Neural crest cell (in vitro differentiated cells): ENCODE measurements around the gene MYT1. TPM values are rescaled to one million over a fixed set of nuclear protein-coding genes. Genes with fewer than 3 reads are reported as not detected.

ENCODE experiments used
- DNase-seq: peaks from one replicate; pipeline ENCODE4 v3.0.0; 2021; ENCODE audit warnings: low read depth, mixed read lengths, low spot score
- H3K27ac Mint-ChIP-seq: one replicate; pipeline ENCODE4 v1.8.0; 2021; ENCODE audit warnings: mild to moderate bottlenecking, mixed read lengths; ENCODE audit not compliant: unreplicated experiment
- H3K27me3 Mint-ChIP-seq: 2 replicates; pipeline ENCODE4 v1.8.0; 2021; ENCODE audit warnings: low read depth, mild to moderate bottlenecking, mixed read lengths
- H3K36me3 Mint-ChIP-seq: 2 replicates; pipeline ENCODE4 v1.8.0; 2021; ENCODE audit warnings: low read depth, mild to moderate bottlenecking, mixed read lengths
- H3K4me1 Mint-ChIP-seq: 2 replicates; pipeline ENCODE4 v1.8.0; 2021; ENCODE audit warnings: mixed read lengths
- H3K4me3 Mint-ChIP-seq: one replicate; pipeline ENCODE4 v1.8.0; 2021; ENCODE audit warnings: mild to moderate bottlenecking, mixed read lengths
- H3K9me3 Mint-ChIP-seq: 2 replicates; pipeline ENCODE4 v1.8.0; 2021; ENCODE audit warnings: mixed read lengths
- total RNA-seq: library from RNA; stranded (reverse); gene quantifications from 2 replicates; pipeline ENCODE4 v1.2.1, GENCODE V29; 2021
- TF ChIP-seq, protein P1 (sequence below): fragments of 200-600 bp; sonication (generic); conservative IDR thresholded peaks from 2 replicates; pipeline ENCODE4 v1.5.0; 2021; ENCODE audit warnings: antibody characterized with exemption, mild to moderate bottlenecking

Gene MYT1
- total RNA-seq, 1 donor from 2014 or later = 4.3 TPM

GRCh38 chr20:64180673-64181072, 16.4 kb downstream of the MYT1 start:
- no peak for DNase-seq
- peaks cover 23% of the 10 kb centered on the region for H3K27me3 Mint-ChIP-seq
- no peak overlapping the region for H3K4me3 Mint-ChIP-seq
- peaks cover 10% of the 10 kb centered on the region for H3K9me3 Mint-ChIP-seq
- no peak overlapping the region for H3K27ac Mint-ChIP-seq
- H3K36me3 Mint-ChIP-seq = peaks cover 6% of the 10 kb centered on the region
- TF ChIP-seq, protein P1, sequence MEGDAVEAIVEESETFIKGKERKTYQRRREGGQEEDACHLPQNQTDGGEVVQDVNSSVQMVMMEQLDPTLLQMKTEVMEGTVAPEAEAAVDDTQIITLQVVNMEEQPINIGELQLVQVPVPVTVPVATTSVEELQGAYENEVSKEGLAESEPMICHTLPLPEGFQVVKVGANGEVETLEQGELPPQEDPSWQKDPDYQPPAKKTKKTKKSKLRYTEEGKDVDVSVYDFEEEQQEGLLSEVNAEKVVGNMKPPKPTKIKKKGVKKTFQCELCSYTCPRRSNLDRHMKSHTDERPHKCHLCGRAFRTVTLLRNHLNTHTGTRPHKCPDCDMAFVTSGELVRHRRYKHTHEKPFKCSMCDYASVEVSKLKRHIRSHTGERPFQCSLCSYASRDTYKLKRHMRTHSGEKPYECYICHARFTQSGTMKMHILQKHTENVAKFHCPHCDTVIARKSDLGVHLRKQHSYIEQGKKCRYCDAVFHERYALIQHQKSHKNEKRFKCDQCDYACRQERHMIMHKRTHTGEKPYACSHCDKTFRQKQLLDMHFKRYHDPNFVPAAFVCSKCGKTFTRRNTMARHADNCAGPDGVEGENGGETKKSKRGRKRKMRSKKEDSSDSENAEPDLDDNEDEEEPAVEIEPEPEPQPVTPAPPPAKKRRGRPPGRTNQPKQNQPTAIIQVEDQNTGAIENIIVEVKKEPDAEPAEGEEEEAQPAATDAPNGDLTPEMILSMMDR = no peak
- peaks cover 38% of the 10 kb centered on the region for H3K4me1 Mint-ChIP-seq

DNA sequence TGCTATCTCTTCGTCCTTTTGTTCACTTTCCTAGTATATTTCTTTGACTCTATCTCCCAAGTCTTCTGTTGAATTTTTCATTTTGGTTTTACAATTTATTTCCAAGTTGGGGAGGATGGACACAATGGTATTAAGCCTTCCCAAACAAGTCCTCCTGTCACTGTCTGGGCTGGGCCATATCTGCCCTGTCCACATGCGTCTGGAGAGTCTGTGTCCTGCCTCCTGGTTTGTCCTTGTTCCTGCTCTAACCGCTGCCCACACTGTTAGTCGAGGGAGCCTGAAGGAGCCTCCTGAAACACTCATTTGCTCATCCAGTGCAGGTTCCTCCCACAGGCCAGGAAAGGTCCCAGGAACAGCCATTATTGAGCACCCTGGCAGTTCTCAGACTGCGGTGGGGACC, 17.1 kb downstream of the MYT1 start:
- Mint-ChIP-seq H3K4me3 (no peak overlapping the region), H3K36me3 (peaks cover 8% of the 10 kb centered on the region), H3K9me3 (peaks cover 12% of the 10 kb centered on the region), H3K27me3 (peaks cover 21% of the 10 kb centered on the region), H3K4me1 (peaks cover 39% of the 10 kb centered on the region), H3K27ac (no peak overlapping the region)
- no peak for DNase-seq
- TF ChIP-seq, protein P1 = no peak

- Mint-ChIP-seq H3K4me1 (peaks cover 31% of the 10 kb centered on the region), H3K9me3 (peaks cover 13% of the 10 kb centered on the region), H3K27me3 (peaks cover 12% of the 10 kb centered on the region), H3K27ac (no peak overlapping the region), H3K4me3 (no peak overlapping the region), H3K36me3 (peaks cover 9% of the 10 kb centered on the region)
- TF ChIP-seq, protein P1 = no peak
- no peak for DNase-seq
Observed at GRCh38 chr20:64182146-64182865, 18.1 kb downstream of the MYT1 start.

GRCh38 chr20:64183313-64183712, 19.1 kb downstream of the MYT1 start:
- peaks cover 9% of the 10 kb centered on the region for H3K27me3 Mint-ChIP-seq
- H3K27ac Mint-ChIP-seq = no peak overlapping the region
- peaks cover 13% of the 10 kb centered on the region for H3K9me3 Mint-ChIP-seq
- H3K4me1 Mint-ChIP-seq = peaks cover 33% of the 10 kb centered on the region
- no peak for DNase-seq
- H3K4me3 Mint-ChIP-seq = no peak overlapping the region
- TF ChIP-seq, protein P1 = no peak
- H3K36me3 Mint-ChIP-seq = peaks cover 9% of the 10 kb centered on the region

DNA sequence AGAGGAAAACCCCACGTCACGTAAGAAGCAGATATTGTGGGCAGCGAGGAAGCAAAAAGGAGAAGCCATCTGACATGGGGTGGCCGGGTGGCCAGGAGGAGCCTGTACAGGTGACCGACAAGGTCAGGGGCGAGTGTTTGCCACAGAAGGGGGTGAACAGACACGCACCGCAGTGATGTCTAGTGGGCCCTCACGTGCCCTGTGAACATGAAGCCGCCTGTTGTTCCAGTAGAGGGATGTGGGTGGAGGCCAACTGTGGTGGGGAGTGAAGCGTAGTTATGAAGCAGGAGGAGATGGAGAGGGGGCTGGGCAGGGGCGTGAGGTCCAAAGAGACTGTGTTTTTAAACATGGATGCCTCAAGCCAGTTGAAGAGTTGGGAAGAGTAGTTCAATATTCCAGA, 20.5 kb downstream of the MYT1 start:
- Mint-ChIP-seq H3K4me1 (peaks cover 45% of the 10 kb centered on the region), H3K36me3 (peaks cover 6% of the 10 kb centered on the region), H3K27ac (no peak overlapping the region), H3K27me3 (peaks cover 5% of the 10 kb centered on the region), H3K4me3 (no peak overlapping the region), H3K9me3 (peaks cover 10% of the 10 kb centered on the region)
- TF ChIP-seq, protein P1 = no peak
- no peak for DNase-seq
